ENCODE data around the gene ZRANB2.

ZRANB2 gene

DNA sequence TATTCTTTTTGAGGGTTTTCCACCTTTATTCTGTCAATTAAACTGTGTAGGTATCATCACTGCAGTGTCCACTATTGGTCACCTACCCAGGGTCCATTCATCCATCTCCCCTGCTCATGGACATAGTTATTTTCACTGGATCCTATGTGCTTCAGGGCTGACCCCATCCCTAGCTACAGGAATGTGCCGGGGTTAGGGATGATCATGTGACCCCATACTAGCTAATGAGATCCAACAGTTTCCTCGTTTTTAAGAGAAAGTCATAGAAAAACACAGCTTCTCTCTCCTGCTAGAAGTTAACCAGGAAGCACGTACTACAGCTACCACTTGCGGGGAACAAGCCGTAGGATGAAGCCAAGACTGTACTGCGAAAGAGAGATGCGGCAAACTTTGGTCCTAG lies 52.8 kb downstream of the ZRANB2 start:
- no peak for DNase-seq

DNA sequence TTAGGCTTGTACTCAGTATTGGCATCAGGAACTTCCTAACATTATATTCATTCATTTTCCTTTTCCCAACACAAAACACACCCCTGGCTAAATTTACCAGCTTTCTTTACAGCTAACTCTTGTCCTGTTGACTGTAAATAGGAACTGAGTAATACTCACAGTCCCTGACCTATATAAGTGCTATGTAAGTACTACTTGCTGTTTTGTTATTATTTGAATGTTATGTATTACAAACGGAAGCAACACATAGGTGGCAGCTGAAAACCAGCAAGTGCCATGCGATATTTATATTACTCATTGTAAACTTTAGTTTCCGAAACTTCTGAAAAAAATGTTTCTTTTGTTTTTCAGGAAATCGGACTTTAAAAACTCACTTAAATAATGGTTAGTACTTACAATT lies 54.7 kb downstream of the ZRANB2 start:
- DNase-seq = no peak

DNA sequence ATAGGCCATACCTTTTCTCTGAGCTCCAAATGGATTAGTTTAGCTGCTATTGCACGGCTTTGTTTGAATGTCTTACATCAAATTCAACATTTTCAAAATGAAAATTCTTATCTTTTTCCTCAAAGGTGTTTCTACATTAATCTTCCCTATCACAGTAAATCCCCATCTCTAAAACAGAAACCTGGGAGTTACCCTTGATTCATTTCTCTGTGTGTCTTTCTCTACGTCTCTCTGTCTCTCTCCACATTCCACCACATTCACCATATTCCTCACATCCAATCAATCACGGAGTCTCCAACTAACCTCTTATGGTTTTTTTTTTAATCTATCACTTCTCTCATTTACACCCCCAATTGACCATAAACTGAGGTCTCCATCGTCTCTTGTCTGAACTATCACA lies 57.3 kb downstream of the ZRANB2 start:
- no peak for DNase-seq

- no peak for DNase-seq
These were observed 61.4 kb downstream of the ZRANB2 start for GRCh38 chr1:71019233-71019969.

GRCh38 chr1:71018791-71019190 lies 62.0 kb downstream of the ZRANB2 start:
- DNase-seq = no peak

- DNase-seq = no peak
These were observed 65.1 kb downstream of the ZRANB2 start for GRCh38 chr1:71015745-71016144.

DNA sequence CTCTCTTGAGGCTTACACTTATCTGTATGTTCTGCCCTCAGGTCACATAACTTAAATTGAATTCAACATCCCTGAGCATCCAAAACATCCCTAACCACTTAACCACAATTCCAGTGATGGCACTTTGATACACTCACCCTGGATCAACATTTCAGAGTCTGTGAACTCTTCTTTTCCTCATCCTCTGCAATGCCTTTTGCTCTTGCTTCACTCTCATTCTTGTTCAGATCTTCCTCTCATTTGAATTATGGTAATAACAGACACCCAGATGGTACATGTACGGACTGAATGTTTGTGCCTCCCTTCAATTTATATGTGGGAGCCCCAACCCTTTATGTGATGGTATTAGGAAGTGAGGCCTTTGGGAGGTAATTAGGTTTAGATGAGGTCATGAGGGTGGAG lies 66.7 kb downstream of the ZRANB2 start:
- no peak for DNase-seq
